A549 (cell line): ENCODE measurements around the gene SSH2. TPM values are rescaled to one million over a fixed set of nuclear protein-coding genes. Genes with fewer than 3 reads are reported as not detected.
A peak's percentile ranks its signal among the peaks of the same experiment; 100 is the strongest.
"Not testable (repeated sequence)": the region's sequence is repeated elsewhere in the genome, so short reads cannot be mapped to it uniquely, and the experiment has no call there.

Source experiments
- ATAC-seq, 2 experiments: fragments of 200-7000 bp in 1 of 2; fragments of >200 bp in 1 of 2; cut with Nextera tagmentation in 1 of 2; cut with Tn5 transposase in 1 of 2; 3 replicates each; pipeline versions ENCODE4 v1.8.0 to v1.9.1; 2018 to 2020; ENCODE audit warnings: mild to moderate bottlenecking in 1 of 2, moderate library complexity in 1 of 2
- CTCF ChIA-PET: fragments of 300-600 bp; sonication (Branson Sonifier 250); formaldehyde crosslinking; extraction: SDS; loops from one replicate; lab custom pipeline; 2021; ENCODE audit warnings: antibody characterized with exemption, inconsistent platforms; lab: Yijun Ruan, JAX
- POLR2A ChIA-PET: fragments of 350-600 bp; formaldehyde crosslinking; extraction: SDS; loops from one replicate; lab custom pipeline; 2021; ENCODE audit warnings: antibody characterized with exemption, inconsistent platforms; lab: Yijun Ruan, JAX
- DNase-seq, 2 experiments: peaks; one replicate each; pipeline versions ENCODE4 v3.0.0 to v3.0.0-alpha.2; 2011 to 2016; ENCODE audit warnings: low read depth in 1 of 2, low spot score in 1 of 2
- FAIRE-seq: peaks from 2 replicates; lab custom pipeline; 2011; peaks lifted over from hg19 to GRCh38; lab: Jason Lieb, UNC
- H3K27ac ChIP-seq, 2 experiments: fragments of >200 bp; sonication (Bioruptor Twin); formaldehyde crosslinking; 3 replicates each; pipeline ENCODE4 v1.5.1; 2016 to 2017
- H3K4me1 ChIP-seq: fragments of >200 bp; sonication (Bioruptor Twin); formaldehyde crosslinking; 3 replicates; pipeline ENCODE4 v1.6.1; 2016
- H3K4me2 ChIP-seq: fragments of >200 bp; sonication (Bioruptor Twin); formaldehyde crosslinking; 3 replicates; pipeline ENCODE4 v1.6.1; 2016
- H3K4me3 ChIP-seq: fragments of >200 bp; sonication (Bioruptor Twin); formaldehyde crosslinking; 3 replicates; pipeline ENCODE4 v1.5.1; 2016
- H3K9me3 ChIP-seq: fragments of >200 bp; sonication (Bioruptor Twin); formaldehyde crosslinking; 3 replicates; pipeline ENCODE4 v1.6.1; 2016
- CBX2 ChIP-seq: fragments of 200-600 bp; sonication (generic); IDR thresholded peaks from 2 replicates; pipeline ENCODE4 v1.6.1; 2016; ENCODE audit warnings: low read depth, mild to moderate bottlenecking, borderline replicate concordance
- CBX8 ChIP-seq: fragments of 200-600 bp; sonication (generic); IDR thresholded peaks from 2 replicates; pipeline ENCODE4 v1.6.1; 2016
- CTCF ChIP-seq: fragments of >200 bp; sonication (Bioruptor Twin); formaldehyde crosslinking; IDR thresholded peaks from 3 replicates; pipeline ENCODE4 v1.5.1; 2016
- EHF ChIP-seq: fragments of 250-450 bp; sonication (Bioruptor Pico); IDR thresholded peaks from 2 replicates; pipeline ENCODE4 v1.5.0; 2020; ENCODE audit warnings: mild to moderate bottlenecking
- EP300 ChIP-seq, 2 experiments: fragments of >200 bp; sonication (Bioruptor Twin); formaldehyde crosslinking; IDR thresholded peaks; 2 replicates in 1 of 2; 3 replicates in 1 of 2; pipeline ENCODE4 v1.6.1; 2016 to 2017
- FOSL2 ChIP-seq, 2 experiments: fragments of 450-650 bp in 1 of 2; fragments of >200 bp in 1 of 2; sonication (Bioruptor Twin) in 1 of 2; formaldehyde crosslinking; IDR thresholded peaks; 2 replicates each; pipeline versions ENCODE4 v1.5.0 to v1.6.1; 2016 to 2020; ENCODE audit warnings: mild to moderate bottlenecking in 1 of 2, moderate library complexity in 1 of 2
- HDAC2 ChIP-seq: fragments of 200-600 bp; sonication (generic); IDR thresholded peaks from 2 replicates; pipeline ENCODE4 v1.6.1; 2016
- HOXA7 ChIP-seq: fragments of 250-450 bp; sonication (Bioruptor Pico); IDR thresholded peaks from 2 replicates; pipeline ENCODE4 v1.5.0; 2020; ENCODE audit warnings: mild to moderate bottlenecking, moderate library complexity
- HOXB13 ChIP-seq: fragments of 250-450 bp; sonication (Bioruptor Pico); IDR thresholded peaks from 2 replicates; pipeline ENCODE4 v1.5.0; 2020; ENCODE audit warnings: low read depth, mild to moderate bottlenecking, moderate library complexity
- KDM1A ChIP-seq: fragments of 200-600 bp; sonication (generic); IDR thresholded peaks from 2 replicates; pipeline ENCODE4 v1.6.1; 2016; ENCODE audit warnings: low read depth, mild to moderate bottlenecking
- MAX ChIP-seq: IDR thresholded peaks from 2 replicates; pipeline ENCODE4 v1.6.1; 2012
- MAZ ChIP-seq: fragments of 150-350 bp; IDR thresholded peaks from 2 replicates; pipeline ENCODE4 v1.6.1; 2014; ENCODE audit warnings: antibody characterized with exemption, low read depth, low read length, borderline replicate concordance
- NFE2L2 ChIP-seq: fragments of 150-350 bp; conservative IDR thresholded peaks from 2 replicates; pipeline ENCODE4 v1.6.1; 2014; ENCODE audit warnings: low read length
- NR3C1 ChIP-seq: fragments of >200 bp; sonication (Bioruptor Twin); formaldehyde crosslinking; IDR thresholded peaks from 3 replicates; pipeline ENCODE4 v1.6.1; 2017
- PHF8 ChIP-seq: fragments of 200-600 bp; sonication (generic); IDR thresholded peaks from 2 replicates; pipeline ENCODE4 v1.6.1; 2016; ENCODE audit warnings: low read depth, mild to moderate bottlenecking, antibody characterized with exemption, moderate library complexity, borderline replicate concordance
- RARB ChIP-seq: fragments of 250-450 bp; sonication (Bioruptor Pico); IDR thresholded peaks from 2 replicates; pipeline ENCODE4 v1.8.0; 2021; ENCODE audit warnings: mild to moderate bottlenecking, moderate library complexity
- RCOR1 ChIP-seq: fragments of 150-350 bp; IDR thresholded peaks from 2 replicates; pipeline ENCODE4 v1.6.1; 2014; ENCODE audit warnings: antibody characterized with exemption, low read length, low read depth
- TFCP2L1 ChIP-seq: fragments of 250-450 bp; sonication (Bioruptor Pico); IDR thresholded peaks from 2 replicates; pipeline ENCODE4 v1.5.0; 2021; ENCODE audit warnings: mild to moderate bottlenecking
- ZC3H11A ChIP-seq: fragments of 450-650 bp; IDR thresholded peaks from 2 replicates; pipeline ENCODE4 v1.6.1; 2014; ENCODE audit warnings: antibody characterized with exemption, mild to moderate bottlenecking
- WGBS: methylation state at CpG from one replicate; pipeline ENCODE4 v1.1.6; 2017; ENCODE audit errors: missing lambda C conversion rate; 5-methylcytosine and 5-hydroxymethylcytosine counted together
- polyA plus RNA-seq, 4 experiments: library from polyadenylated mRNA; depleted of rRNA in 3 of 4; stranded (reverse); fragments of >200 nt; fragmentation: RNase III in 1 of 4; extraction: RNeasy Plus Mini Kit Qiagen cat#74134 plus additional on column Dnase treatment in 1 of 4; gene quantifications; 2 replicates in 3 of 4; 3 replicates in 1 of 4; pipeline ENCODE4 v1.2.3, GENCODE V29; 2011 to 2017

SSH2 gene
- polyA plus RNA-seq, 2 of the 4 experiments (the other 2 are of a cell fraction), result 20.7 to 24.5 TPM

- Histone ChIP-seq H3K9me3 (no peaks in the 10 kb centered on the region), H3K4me3 (no peak overlapping the region), H3K4me2 (no peak overlapping the region), H3K4me1 (no peaks in the 10 kb centered on the region), H3K27ac (no peak overlapping the region)
- ATAC-seq, result no peak
- TF ChIP-seq HOXA7, result no peak
- TF ChIP-seq CTCF, result no peak
- no peak for TF ChIP-seq HOXB13 (CRISPR knock-in tag)
- no peak for TF ChIP-seq RCOR1
- no peak for TF ChIP-seq FOSL2 (IDR thresholded peaks at IDR 0.05)
- no peak for TF ChIP-seq FOSL2 (CRISPR knock-in tag; IDR thresholded peaks at IDR 0.05)
- TF ChIP-seq MAZ, result no peak
- POLR2A ChIA-PET, result no interaction called here
- peak; percentile 28 for FAIRE-seq
- CTCF ChIA-PET, result interaction anchor here (0.6 to 4.1 kb wide), 20 partner anchors 8 to 228 kb away, joined by 3 to 32 read pairs (median 4); partner anchors contain the start of gene SSH2
- no peak for DNase-seq
- 89% methylated on average over 5 of the region's 5 CpGs for WGBS
These were observed 63.2 kb downstream of the SSH2 start for GRCh38 chr17:29866746-29867404.

- DNase-seq, result no peak
- Histone ChIP-seq H3K9me3 (no peaks in the 10 kb centered on the region), H3K27ac (no peak overlapping the region), H3K4me3 (no peak overlapping the region), H3K4me1 (no peaks in the 10 kb centered on the region), H3K4me2 (no peak overlapping the region)
- no peak for FAIRE-seq
- ATAC-seq, result no peak
- no peak for TF ChIP-seq EHF (CRISPR knock-in tag)
- no peak for TF ChIP-seq HOXA7
- no peak for TF ChIP-seq MAX
- TF ChIP-seq NFE2L2, result no peak
- no peak for TF ChIP-seq HDAC2
- no peak for TF ChIP-seq CBX8
- no peak for TF ChIP-seq TFCP2L1 (CRISPR knock-in tag)
- TF ChIP-seq CBX2, result no peak
- TF ChIP-seq KDM1A, result no peak
- no peak for TF ChIP-seq NR3C1
- TF ChIP-seq MAZ, result no peak
- TF ChIP-seq RARB (CRISPR knock-in tag), result no peak
- no peak for TF ChIP-seq EP300 (IDR thresholded peaks at IDR 0.05)
- POLR2A ChIA-PET, result no interaction called here
- CTCF ChIA-PET, result interaction anchor here (0.8 to 4.9 kb wide), 3 partner anchors 57 to 157 kb away, joined by 3 to 31 read pairs (median 4); partner anchors contain the start of gene SSH2
- 90% methylated on average over 1 of the region's 1 CpG for WGBS
These were observed 65.4 kb downstream of the SSH2 start for GRCh38 chr17:29864615-29865014.

- H3K4me3 ChIP-seq, H3K4me1 ChIP-seq, H3K9me3 ChIP-seq, H3K27ac ChIP-seq, DNase-seq, POLR2A ChIA-PET, FAIRE-seq, H3K4me2 ChIP-seq, ATAC-seq: not testable (repeated sequence)
- CTCF ChIA-PET, result interaction anchor here (0.8 to 4.9 kb wide), 3 partner anchors 58 to 157 kb away, joined by 3 to 31 read pairs (median 4); partner anchors contain the start of gene SSH2
- peak; percentile 93 for TF ChIP-seq ZC3H11A
- WGBS, result 93% methylated on average over 4 of the region's 4 CpGs
These were observed 65.9 kb downstream of the SSH2 start for GRCh38 chr17:29864123-29864522.

GRCh38 chr17:29862951-29863350 is 67.1 kb downstream of the SSH2 start:
- Histone ChIP-seq H3K9me3 (no peaks in the 10 kb centered on the region), H3K4me2 (no peak overlapping the region)
- no peak for FAIRE-seq
- no peak for DNase-seq
- ChIA-PET POLR2A (no interaction called here), CTCF (interaction anchor here (0.6 to 4.9 kb wide), 5 partner anchors 19 to 224 kb away, joined by 3 to 31 read pairs (median 3); partner anchors contain the start of gene SSH2)
- TF ChIP-seq PHF8, result no peak
- no peak for TF ChIP-seq HOXA7
- no peak for TF ChIP-seq RARB (CRISPR knock-in tag)
- TF ChIP-seq, all 56 proteins: peak for 0
- no peak for ATAC-seq
- Histone ChIP-seq H3K4me3 (no peak overlapping the region), H3K27ac (no peak overlapping the region), H3K4me1 (no peaks in the 10 kb centered on the region)
